LNCaP clone FGC (cell line): Measurements from ENCODE around the gene EVI5L.
A peak's percentile ranks its signal among the peaks of the same experiment; 100 is the strongest.
"Not testable (repeated sequence)": the region's sequence is repeated elsewhere in the genome, so short reads cannot be mapped to it uniquely, and the experiment has no call there.

ENCODE experiments used
- DNase-seq: peaks from one replicate; pipeline ENCODE4 v3.0.0-alpha.2; 2011; ENCODE audit warnings: low read depth
- H3K4me3 ChIP-seq: 2 replicates; pipeline ENCODE4 v1.5.1; 2011; ENCODE audit warnings: mild to moderate bottlenecking, low read depth, low read length, control low read depth
- CTCF ChIP-seq: IDR thresholded peaks from 2 replicates; pipeline ENCODE4 v1.5.1; 2012; ENCODE audit warnings: mild to moderate bottlenecking; ENCODE audit not compliant: control insufficient read depth, insufficient read depth; ENCODE audit errors: extremely low read depth

EVI5L gene

GRCh38 chr19:7887408-7888144, 57.6 kb downstream of the EVI5L start:
- no peak for TF ChIP-seq CTCF
- DNase-seq = no peak
- peak overlapping the region; percentile 79 for H3K4me3 ChIP-seq

- H3K4me3 ChIP-seq = peak within 1 kb of the TSS; percentile 79
- TF ChIP-seq CTCF = no peak
- no peak for DNase-seq
Observed at GRCh38 chr19:7888145-7888825, 58.3 kb downstream of the EVI5L start, which contains the start of gene LRRC8E. Gene LRRC8E (plus strand): TSS chr19:7888510. CDS start chr19:7895604, 7,094 bp downstream.

GRCh38 chr19:7888826-7889217, 58.8 kb downstream of the EVI5L start:
- DNase-seq = no peak
- H3K4me3 ChIP-seq = peak overlapping the region; percentile 79
- no peak for TF ChIP-seq CTCF

DNA sequence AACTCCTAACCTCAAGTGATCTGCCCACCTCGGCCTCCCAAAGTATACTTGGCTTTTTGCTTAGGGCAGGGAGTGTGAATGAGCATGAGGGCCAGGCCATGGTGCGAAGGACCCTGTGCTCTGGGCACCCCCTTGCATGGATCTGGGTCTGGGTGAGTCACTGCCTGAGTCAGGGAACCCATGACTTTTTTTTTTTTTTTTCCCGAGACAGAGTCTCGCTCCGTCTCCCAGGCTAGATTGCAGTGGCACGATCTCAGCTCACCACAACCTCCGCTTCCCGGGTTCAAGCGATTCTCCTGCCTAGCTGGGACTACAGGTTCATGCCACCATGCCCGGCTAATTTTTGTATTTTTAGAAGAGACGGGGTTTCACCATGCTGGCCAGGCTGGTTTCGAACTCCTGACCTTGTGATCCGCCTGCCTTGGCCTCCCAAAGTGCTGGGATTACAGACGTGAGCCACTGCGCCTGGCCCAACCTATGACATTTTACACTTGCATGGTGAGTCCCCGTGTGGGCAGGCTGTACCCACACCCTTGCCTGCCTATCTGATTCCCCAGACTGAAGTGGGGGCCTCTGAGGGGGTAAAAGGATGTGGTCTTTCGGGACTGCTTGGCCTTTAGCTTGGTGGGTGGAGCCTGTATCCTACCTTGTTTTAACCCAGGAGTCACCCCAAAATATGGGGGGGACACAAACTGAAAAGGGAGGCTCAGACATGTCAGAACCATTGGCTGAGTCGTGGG, 63.5 kb downstream of the EVI5L start:
- H3K4me3 ChIP-seq, DNase-seq: not testable (repeated sequence)

GRCh38 chr19:7894612-7895309, 64.7 kb downstream of the EVI5L start:
- no peak for TF ChIP-seq CTCF
- peak; percentile 65 for DNase-seq
- H3K4me3 ChIP-seq = peak overlapping the region; percentile 28

DNA sequence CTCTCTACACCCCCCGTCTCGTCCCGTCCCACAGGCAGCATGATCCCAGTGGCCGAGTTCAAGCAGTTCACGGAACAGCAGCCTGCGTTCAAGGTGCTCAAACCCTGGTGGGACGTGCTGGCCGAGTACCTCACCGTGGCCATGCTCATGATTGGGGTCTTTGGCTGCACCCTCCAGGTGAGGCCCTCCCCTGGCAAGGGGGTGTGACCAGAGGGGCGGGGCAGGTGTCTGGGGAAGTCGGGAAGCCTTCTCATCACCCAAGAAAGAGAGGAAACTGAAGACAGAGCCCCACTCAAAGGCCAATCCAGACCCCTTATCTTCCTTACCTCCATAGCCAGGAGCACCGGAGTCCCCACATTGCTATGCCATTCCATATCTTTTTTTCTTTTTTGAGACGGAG, 65.5 kb downstream of the EVI5L start:
- no peak for TF ChIP-seq CTCF
- DNase-seq = no peak
- no peak overlapping the region for H3K4me3 ChIP-seq

DNA sequence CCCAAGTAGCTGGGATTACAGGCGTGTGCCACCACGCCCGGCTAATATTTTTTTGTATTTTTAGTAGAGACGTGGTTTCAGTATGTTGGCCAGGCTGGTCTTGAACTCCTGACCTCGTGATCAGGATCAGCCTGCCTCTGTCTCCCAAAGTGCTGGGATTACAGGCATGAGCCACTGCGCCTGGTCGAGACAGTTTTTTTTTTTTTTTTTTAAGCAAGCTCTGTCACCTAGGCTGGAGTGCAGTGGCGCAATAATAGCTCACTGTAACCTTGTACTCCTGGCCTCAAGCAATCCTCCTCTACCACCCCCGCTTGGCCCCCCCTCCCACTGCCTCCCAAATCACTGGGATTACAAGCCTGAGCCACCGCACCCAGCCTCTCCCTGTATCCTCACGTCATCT, 67.3 kb downstream of the EVI5L start:
- DNase-seq = no peak
- no peak for TF ChIP-seq CTCF
- no peak overlapping the region for H3K4me3 ChIP-seq
